ENCODE measurements around the gene WDR45. TPM values are rescaled to one million over a fixed set of nuclear protein-coding genes. Genes with fewer than 3 reads are reported as not detected.
A peak's percentile ranks its signal among the peaks of the same experiment; 100 is the strongest.
"Not testable (repeated sequence)": the region's sequence is repeated elsewhere in the genome, so short reads cannot be mapped to it uniquely, and the experiment has no call there.

Gene WDR45
- polyA plus RNA-seq (2012; ENCODE audit: insufficient read depth, insufficient read length, low read depth), result 66.7 TPM

DNA sequence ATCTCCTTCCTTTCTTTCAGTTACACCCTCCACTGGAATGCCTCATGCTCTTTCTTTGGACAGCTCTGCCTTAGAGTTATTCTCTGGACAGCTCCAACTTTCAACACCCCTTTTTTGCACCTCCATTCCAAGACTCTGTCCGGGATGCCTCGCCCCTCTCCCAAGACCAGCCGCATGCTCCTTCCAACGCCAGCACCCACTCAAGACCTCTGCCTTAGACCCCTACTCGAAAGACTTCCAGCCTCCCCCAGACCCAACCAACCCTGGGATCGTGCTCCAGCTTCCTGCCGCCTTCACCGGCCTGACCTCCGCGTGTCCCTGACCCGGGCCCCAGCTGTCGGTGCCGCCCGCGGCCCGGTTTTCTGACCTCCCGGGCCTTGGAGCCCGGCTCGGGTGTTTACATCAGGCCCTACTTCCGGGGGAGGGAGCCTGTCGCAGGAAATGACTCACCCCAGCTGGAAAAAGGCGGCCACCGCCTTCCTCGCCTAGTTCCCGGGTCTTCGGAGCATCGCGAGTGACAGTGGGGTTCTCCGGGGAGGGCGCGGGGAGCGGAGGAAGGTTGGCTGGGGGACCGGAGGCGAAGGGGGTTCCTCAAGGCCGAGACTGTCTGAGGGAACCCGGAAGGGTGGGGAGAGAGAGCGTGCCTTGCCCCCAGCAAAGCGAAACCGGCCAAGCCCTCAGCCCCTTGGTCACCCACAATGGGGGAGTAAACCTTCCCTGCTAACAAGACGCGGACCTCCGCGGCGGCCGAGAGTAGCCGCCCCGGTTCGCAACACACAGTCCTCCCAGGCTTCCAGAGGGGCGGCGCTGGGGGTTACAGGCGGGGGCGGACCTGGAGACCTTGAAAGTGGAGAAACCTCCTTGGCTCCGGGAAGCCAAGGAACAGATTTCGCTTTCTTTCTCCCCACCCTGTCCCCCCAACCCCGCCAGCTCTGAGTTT lies at the start of gene WDR45:
TSS of gene WDR45 (minus strand) at position 399 of the 940 bp plus-strand sequence. CDS start 1,792 bp downstream, outside the sequence.
- peak; percentile 61 for DNase-seq
- Histone ChIP-seq H3K27me3 (no peaks in the 10 kb centered on the region), H3K4me3 (ENCODE audit: low read depth, low read length) (peak within 1 kb of the TSS; percentile 66), H3K9me3 (no peaks in the 10 kb centered on the region), H3K36me3 (no peaks in the 10 kb centered on the region), H3K4me1 (no peaks in the 10 kb centered on the region)
- no peak for TF ChIP-seq CTCF (IDR thresholded peaks at IDR 0.05; ENCODE audit: low read depth, low read length)

GRCh38 chrX:49129427-49129826 lies 49.7 kb upstream of the WDR45 start:
- Histone ChIP-seq H3K4me3 (ENCODE audit: low read depth, low read length) (no peak overlapping the region), H3K27me3 (no peaks in the 10 kb centered on the region), H3K4me1 (no peaks in the 10 kb centered on the region), H3K36me3 (no peaks in the 10 kb centered on the region), H3K9me3 (no peaks in the 10 kb centered on the region)
- DNase-seq, result no peak
- TF ChIP-seq CTCF (IDR thresholded peaks at IDR 0.05; ENCODE audit: low read depth, low read length), result no peak

DNA sequence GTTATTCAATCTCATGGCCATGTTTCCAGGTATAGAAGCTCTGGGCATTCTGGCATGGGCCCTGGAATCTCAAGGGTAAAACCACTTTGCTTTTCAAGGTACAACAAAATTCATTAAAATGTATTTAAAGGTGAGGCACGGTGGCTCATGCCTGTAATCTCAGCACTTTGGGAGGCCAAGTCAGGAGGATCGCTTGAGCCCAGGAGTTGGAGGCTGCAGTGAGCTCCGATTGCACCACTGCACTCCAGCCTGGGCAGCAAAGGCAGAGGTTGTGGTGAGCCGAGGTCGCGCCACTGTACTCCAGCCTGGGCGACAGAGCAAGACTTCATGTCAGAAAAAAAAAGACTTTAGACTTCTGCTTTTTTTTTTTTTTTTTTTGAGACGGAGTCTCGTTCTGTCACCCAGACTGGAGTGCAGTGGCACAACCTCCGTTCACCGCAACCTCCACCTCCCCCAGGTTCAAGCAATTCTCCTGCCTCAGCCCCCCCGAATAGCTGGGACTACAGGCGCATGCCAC lies 48.1 kb upstream of the WDR45 start:
- H3K9me3 ChIP-seq; H3K4me3 ChIP-seq (ENCODE audit: low read depth, low read length); H3K27me3 ChIP-seq; DNase-seq; H3K4me1 ChIP-seq; H3K36me3 ChIP-seq: not testable (repeated sequence)

DNA sequence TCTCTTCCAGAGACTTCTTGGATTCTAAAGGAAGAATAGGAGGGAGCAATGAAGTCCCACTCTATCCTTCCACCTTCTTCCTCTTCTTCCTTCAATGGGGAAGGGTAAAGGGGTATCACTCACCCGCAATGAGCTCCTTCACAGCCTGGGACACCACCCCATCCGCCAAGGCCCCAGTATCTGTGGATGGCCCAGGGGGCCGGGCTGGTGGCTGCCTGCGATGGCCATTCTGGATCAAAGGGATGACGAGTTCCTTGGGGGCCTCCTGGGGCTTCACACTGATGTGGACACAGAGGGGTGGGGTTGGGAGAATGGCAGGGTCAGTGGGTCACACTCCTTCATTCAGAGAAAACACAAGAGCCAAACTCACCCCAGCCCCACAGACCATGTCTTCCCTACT lies 42.8 kb upstream of the WDR45 start:
- Histone ChIP-seq H3K27me3 (no peaks in the 10 kb centered on the region), H3K4me1 (no peaks in the 10 kb centered on the region), H3K36me3 (peaks cover 5% of the 10 kb centered on the region; the same call in 1 of the 2 replicates), H3K4me3 (ENCODE audit: low read depth, low read length) (peak overlapping the region; percentile 92), H3K9me3 (no peaks in the 10 kb centered on the region)
- TF ChIP-seq CTCF (IDR thresholded peaks at IDR 0.05; ENCODE audit: low read depth, low read length), result no peak
- no peak for DNase-seq

GRCh38 chrX:49120091-49120490 lies 40.4 kb upstream of the WDR45 start:
- TF ChIP-seq CTCF (IDR thresholded peaks at IDR 0.05; ENCODE audit: low read depth, low read length), result no peak
- H3K27me3 ChIP-seq, result no peaks in the 10 kb centered on the region
- no peak for DNase-seq
- H3K9me3 ChIP-seq, result no peaks in the 10 kb centered on the region
- H3K4me3 ChIP-seq (ENCODE audit: low read depth, low read length), result no peak overlapping the region
- no peaks in the 10 kb centered on the region for H3K4me1 ChIP-seq
- H3K36me3 ChIP-seq, result peaks cover 5% of the 10 kb centered on the region; the same call in 1 of the 2 replicates

- no peaks in the 10 kb centered on the region for H3K27me3 ChIP-seq
- no peaks in the 10 kb centered on the region for H3K9me3 ChIP-seq
- DNase-seq, result no peak
- no peak overlapping the region for H3K4me3 ChIP-seq (ENCODE audit: low read depth, low read length)
- H3K4me1 ChIP-seq, result no peaks in the 10 kb centered on the region
- peaks cover 2% of the 10 kb centered on the region; the same call in 1 of the 2 replicates for H3K36me3 ChIP-seq
- TF ChIP-seq CTCF (IDR thresholded peaks at IDR 0.05; ENCODE audit: low read depth, low read length), result no peak
These were observed 37.9 kb upstream of the WDR45 start for GRCh38 chrX:49117581-49117980.

All from BE2C (cell line).